Measurements from ENCODE around the gene PLEKHM2. TPM values are rescaled to one million over a fixed set of nuclear protein-coding genes. Genes with fewer than 3 reads are reported as not detected.

The PLEKHM2 gene
- total and polyA plus RNA-seq, 2 of the 8 experiments (the other 6 are each of a cell fraction or from before 2014, with no cell fraction given): 38.3 to 47.6 TPM

DNA sequence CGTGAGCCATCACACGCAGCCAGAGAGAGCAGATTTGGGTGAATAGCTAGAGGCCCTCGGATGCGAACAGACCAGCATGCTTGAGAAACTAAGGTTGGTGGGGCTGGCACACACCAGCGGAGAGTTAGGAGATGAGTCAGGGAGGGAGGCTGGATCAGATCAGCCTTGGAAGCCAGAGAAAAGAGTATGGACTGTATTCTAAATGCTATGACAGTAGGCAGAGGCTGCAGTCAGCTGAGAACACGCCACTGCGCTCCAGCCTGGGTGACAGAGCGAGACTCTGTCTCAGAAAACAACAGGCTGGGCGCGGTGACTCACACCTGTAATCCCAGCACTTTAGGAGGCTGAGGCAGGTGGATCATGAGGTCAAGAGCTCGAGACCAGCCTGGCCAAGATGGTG, 4.0 kb upstream of the PLEKHM2 start (continued):
- no peak for TF ChIP-seq SRF (IDR thresholded peaks at IDR 0.05; ENCODE audit: low read depth, low read length)
- TF ChIP-seq RNF2 (IDR thresholded peaks at IDR 0.05; ENCODE audit: borderline replicate concordance, low read depth, low read length, missing control alignments, poor library complexity, severe bottlenecking): no peak
- no peak for TF ChIP-seq BCL11A (IDR thresholded peaks at IDR 0.05; ENCODE audit: low read depth in 2 of 2, low read length in 2 of 2)
- TF ChIP-seq HDAC6 (IDR thresholded peaks at IDR 0.05; ENCODE audit: low read depth, low read length): no peak

Data from H1 (cell line).